ENCODE measurements around the gene RNF2.

DNA sequence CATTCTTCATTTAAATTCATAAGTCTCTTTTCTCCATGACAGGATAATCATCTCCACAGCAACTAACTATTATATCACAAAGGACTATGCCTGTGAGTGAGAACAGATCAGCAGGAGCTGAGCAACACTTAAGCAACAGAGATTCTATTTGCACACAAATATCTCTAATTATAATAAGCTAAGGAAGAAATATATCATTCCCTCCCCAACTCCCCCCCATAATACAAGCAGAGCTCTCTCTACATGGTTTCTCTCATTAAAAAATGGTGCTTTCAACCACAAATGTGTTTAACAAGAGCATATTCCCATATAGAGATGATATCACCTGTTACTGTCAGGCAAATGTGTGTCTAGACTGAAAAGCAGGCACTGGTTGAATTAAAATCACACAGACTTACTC, 36.5 kb upstream of the RNF2 start:
- TF ChIP-seq CTCF (IDR thresholded peaks at IDR 0.05) (no peak), POLR2A (IDR thresholded peaks at IDR 0.05) (no peak), EP300 (IDR thresholded peaks at IDR 0.05; ENCODE audit: low read depth) (no peak)
